SK-N-DZ (cell line): ENCODE data around the gene RRAD.
"Not testable (repeated sequence)": the region's sequence is repeated elsewhere in the genome, so short reads cannot be mapped to it uniquely, and the experiment has no call there.

ENCODE experiments used
- DNase-seq: peaks from one replicate; pipeline ENCODE4 v3.0.0-alpha.2; 2015; ENCODE audit warnings: low spot score

RRAD gene

GRCh38 chr16:66900721-66901441, 24.5 kb downstream of the RRAD start:
- DNase-seq: no peak

- DNase-seq: peak; percentile 43
These were observed 25.2 kb downstream of the RRAD start for GRCh38 chr16:66899945-66900710.

GRCh38 chr16:66899310-66899944, 25.9 kb downstream of the RRAD start:
- DNase-seq: no peak

DNA sequence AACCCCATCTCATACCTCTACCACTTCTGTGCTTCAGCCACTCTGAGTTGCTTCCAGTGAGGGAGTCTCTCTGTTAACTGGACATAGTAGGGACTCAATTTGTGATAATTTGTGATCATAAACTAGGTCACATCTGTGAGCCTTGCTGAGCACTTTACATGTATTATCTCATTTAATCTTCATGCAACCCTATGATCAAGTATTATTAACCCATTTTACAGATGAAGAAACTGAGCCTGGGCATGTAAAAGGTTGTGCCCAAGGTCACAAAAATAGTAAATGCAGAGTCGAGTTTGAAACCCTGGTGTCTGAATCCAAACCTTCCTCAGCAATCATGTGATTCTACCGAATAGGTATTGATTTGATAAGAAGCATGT, 26.4 kb downstream of the RRAD start:
- DNase-seq: no peak

DNA sequence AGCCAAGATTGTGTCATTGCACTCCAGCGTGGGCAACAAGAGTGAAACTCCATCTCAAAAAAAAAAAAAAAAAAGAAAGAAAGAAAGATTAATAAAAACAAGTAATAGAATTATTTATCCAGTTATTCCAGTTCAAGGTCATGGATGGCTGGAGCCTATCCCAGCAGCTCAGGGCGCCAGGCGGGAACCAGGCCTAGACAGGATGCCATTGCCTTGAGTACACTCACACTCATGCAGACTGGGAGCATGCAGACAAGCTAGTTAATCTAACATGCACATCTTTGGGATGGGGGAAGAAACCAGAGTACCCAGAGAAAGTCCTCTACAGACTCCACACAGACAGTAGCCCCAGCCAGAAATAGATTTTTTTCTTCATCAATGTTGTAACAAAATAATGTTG, 27.1 kb downstream of the RRAD start:
- DNase-seq: no peak

- DNase-seq: not testable (repeated sequence)
These were observed 28.7 kb downstream of the RRAD start for GRCh38 chr16:66896682-66897081.

- no peak for DNase-seq
These were observed 29.3 kb downstream of the RRAD start for GRCh38 chr16:66895999-66896398.

- DNase-seq: no peak
These were observed 29.7 kb downstream of the RRAD start for GRCh38 chr16:66895689-66895979.

GRCh38 chr16:66894948-66895688, 30.2 kb downstream of the RRAD start:
- peak; percentile 72 for DNase-seq

- DNase-seq: no peak
These were observed 31.3 kb downstream of the RRAD start for GRCh38 chr16:66894055-66894454.

- no peak for DNase-seq
These were observed 33.5 kb downstream of the RRAD start for GRCh38 chr16:66891797-66892196.

DNA sequence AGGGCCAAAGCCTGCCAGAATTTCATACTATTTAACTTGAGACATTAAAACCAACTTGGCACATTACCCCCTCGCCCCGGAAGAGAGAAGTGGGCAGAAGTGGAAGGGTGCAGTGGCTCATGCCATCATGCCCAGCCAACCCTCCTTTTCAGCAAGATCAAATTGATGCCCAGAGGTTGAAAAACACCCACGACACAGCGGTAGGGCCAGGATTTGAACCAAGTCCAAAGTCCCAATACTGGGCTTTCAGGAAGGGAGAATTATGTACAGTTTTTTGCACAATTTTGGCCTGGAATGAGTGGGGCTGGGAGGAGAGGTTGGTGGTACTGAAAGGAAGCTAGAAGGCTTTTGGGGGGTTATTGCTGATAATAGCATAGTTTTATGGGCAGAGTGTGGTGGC, 34.0 kb downstream of the RRAD start:
- no peak for DNase-seq

GRCh38 chr16:66890799-66891198, 34.5 kb downstream of the RRAD start:
- no peak for DNase-seq

DNA sequence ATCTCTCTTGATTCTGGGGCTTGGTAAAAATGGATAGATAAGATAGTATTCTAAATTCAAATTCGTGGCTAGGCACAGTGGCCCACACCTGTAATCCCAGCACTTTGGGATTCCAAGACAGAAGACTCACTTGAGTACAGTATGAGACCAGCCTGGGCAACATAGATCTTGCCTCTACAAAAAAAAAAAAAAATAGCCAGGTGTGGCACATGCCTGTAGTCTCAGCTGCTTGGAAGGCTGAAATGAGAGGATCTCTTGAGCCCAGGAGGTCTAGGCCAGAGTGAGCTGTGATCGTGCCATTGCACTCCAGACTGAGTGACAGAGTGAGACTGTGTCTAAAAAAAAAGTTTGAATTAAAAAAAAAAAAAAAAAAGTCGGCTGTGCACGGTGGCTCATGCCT, 35.7 kb downstream of the RRAD start:
- no peak for DNase-seq

DNA sequence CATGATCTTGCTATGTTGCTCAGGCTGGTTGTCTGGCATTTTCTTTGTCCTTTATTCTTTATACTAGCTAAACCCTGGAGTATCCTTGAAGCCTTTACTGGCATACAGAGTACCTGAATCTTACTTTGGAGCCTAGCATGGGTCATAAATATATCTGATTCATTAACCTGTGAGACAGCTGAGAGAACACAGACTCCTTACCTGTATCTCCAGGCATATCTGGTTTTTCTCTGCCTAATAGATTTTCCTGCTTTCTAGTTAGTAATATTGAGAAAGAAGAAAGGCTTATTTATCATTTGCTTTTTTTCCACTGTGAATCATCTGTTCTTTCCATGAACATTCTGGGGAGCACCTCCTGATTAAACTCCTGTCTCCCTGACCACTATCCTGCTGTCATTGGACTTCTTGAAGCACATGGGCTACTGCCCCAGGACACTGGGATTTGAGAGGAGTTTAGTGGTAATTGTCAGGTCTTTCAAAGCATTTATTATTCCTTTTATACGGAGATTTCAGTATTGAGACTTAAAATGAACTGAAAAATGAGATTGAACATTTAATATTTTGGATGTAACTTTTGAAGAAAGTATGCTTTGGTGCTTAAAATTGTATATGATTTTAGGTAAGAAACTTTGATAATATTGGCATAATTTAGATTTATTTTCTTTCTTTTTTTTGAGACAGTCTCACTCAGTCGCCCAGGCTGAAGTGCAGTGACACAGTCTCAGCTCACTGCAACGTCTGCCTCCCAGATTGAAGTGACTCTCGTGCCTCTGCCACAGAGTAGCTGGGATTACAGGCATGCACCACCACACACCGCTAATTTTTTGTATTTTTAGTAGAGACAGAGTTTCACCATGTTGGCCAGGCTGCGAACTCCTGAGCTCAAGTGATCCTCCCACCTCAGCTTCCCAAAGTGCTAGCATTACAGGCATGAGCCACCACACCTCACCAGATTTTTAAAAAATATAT, 36.4 kb downstream of the RRAD start:
- peak; percentile 54 for DNase-seq

DNA sequence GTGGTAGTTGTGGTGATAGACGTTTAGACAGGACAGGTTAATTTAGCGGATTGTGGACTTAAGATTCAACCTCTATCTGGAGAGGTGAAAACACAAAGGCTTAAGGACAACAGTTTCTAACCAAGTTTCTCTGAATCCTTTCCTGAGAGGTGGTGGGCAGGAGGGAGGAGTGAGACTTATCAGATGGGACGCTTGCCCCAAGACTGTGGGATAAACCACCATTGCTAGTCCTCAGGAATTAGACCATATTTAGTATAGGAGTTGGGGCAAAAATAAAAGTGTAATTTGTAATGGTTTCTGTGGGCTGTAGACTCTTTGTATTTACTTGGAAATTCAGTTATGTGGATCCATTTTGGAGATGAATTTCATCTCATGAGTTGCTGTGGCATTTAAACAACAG, 38.4 kb downstream of the RRAD start:
- no peak for DNase-seq

- DNase-seq: no peak
These were observed 39.0 kb downstream of the RRAD start for GRCh38 chr16:66886321-66886720.

GRCh38 chr16:66885491-66885890, 39.8 kb downstream of the RRAD start:
- no peak for DNase-seq

GRCh38 chr16:66882702-66883101, 42.6 kb downstream of the RRAD start:
- DNase-seq: no peak

DNA sequence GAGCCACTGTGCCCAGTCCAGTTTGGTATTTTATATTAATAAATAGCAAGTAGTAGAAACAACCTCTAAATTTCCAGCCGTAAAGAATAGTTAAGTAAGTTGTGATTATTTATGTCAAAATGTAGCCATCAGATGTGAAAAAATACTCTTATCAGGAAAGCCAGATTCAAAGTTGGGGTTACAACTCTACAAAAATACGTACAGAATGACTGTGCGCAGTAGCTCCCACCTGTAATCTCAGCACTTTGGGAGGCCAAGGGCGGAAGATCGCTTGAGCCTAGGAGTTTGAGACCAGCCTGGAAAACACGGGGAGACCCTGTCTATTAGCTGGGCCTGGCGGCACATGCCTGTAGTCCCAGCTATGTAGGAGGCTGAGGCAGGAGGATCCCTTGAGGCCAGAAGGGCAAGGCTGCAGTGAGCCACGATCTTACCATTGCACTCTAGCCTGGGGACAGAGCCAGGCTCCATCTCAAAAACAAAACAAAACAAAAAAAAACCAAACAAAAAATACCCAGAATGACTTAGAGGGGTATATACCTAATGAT, 43.3 kb downstream of the RRAD start:
- DNase-seq: no peak

- no peak for DNase-seq
These were observed 43.8 kb downstream of the RRAD start for GRCh38 chr16:66881560-66881959.
